ENCODE measurements around the gene KNG1. TPM values are rescaled to one million over a fixed set of nuclear protein-coding genes. Genes with fewer than 3 reads are reported as not detected.

Gene KNG1
- total and polyA plus RNA-seq, 5 donors from 2014 or later, result not detected

DNA sequence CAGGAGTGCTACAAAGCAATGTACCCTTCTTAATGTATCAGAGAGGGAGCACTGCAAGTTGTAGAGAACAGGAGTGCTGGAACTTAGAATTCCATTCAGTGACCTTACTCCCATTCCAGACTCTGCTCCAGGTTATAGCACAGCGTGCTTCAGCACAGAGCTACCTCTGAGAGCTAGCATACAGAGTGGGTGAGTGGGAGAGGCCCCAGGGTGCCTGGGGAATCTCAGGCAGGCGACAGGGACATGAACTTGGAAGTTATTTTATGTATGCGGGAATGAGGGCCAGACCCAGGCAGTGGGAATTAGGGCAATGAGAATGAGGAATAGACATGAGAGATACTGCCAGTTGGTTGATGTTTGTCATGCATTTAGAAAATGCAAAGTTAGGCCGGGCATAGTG is 3.7 kb upstream of the KNG1 start:
- no peaks in the 10 kb centered on the region for H3K9me3 ChIP-seq (ENCODE audit: control insufficient read depth in 2 of 2, low read length in 2 of 2)
- H3K27me3 Mint-ChIP-seq, result peaks cover 29% of the 10 kb centered on the region
- DNase-seq (no peak), ATAC-seq (ENCODE audit: low read depth in 2 of 2) (no peak)
- H3K27ac Mint-ChIP-seq, result no peak overlapping the region
- no peak overlapping the region for H3K27ac ChIP-seq (ENCODE audit: insufficient read depth, low read length, poor library complexity, severe bottlenecking)
- H3K4me3 ChIP-seq (ENCODE audit: low read depth, low read length), result no peak overlapping the region
- H3K9me3 Mint-ChIP-seq, result peaks cover 0 to 1% (median 0%) of the 10 kb centered on the region in 7 donors
- no peak overlapping the region for H3K4me3 Mint-ChIP-seq
- no peaks in the 10 kb centered on the region for H3K36me3 Mint-ChIP-seq
- H3K36me3 ChIP-seq (ENCODE audit: control insufficient read depth, insufficient read depth, low read length), result no peaks in the 10 kb centered on the region
- H3K4me1 ChIP-seq (ENCODE audit: control insufficient read depth, insufficient read depth, low read length, poor library complexity, severe bottlenecking), result no peaks in the 10 kb centered on the region
- peaks cover 4% of the 10 kb centered on the region for H3K27me3 ChIP-seq (ENCODE audit: control insufficient read depth, insufficient read depth, low read length)
- H3K4me1 Mint-ChIP-seq, result no peaks in the 10 kb centered on the region

DNA sequence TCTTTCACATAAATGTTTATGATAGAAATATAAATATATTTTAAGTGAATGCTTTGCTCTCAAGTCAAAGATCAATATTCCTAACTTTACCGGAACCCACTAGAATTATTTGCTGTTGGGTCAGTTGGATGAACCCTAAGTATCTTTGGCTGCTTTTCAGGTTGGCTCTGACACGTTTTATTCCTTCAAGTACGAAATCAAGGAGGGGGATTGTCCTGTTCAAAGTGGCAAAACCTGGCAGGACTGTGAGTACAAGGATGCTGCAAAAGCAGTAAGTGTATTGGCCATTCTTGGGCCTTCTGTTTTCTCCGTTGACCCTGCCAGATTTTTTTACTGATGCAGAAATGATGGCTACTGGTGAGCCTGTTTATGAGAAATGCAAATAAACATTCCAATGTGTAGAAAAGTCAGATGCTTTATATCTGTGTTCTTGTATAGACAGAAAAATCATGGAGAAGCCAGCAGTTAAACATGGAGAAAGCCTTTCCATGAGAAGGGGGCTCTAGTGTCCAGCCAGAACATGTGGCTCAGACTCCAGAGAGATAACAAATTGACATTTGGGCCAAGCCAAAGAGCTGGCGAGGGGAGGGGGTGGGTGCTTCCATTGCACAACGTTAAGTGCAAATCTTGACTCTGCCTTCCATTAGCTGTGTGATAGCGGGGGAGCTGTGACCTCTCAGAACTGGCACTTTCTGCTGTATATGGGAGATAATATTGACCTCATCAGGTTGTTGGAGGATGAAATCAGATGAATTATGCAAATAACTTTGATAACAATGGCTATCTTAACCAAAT is 3.0 kb downstream of the KNG1 start:
- H3K4me1 Mint-ChIP-seq, result no peaks in the 10 kb centered on the region
- no peak for ATAC-seq (ENCODE audit: low read depth in 2 of 2)
- no peaks in the 10 kb centered on the region for H3K4me1 ChIP-seq (ENCODE audit: control insufficient read depth, insufficient read depth, low read length, poor library complexity, severe bottlenecking)
- no peaks in the 10 kb centered on the region for H3K9me3 ChIP-seq (ENCODE audit: control insufficient read depth in 2 of 2, low read length in 2 of 2)
- H3K4me3 ChIP-seq (ENCODE audit: low read depth, low read length), result no peak overlapping the region
- peak overlapping the region in 1 of 3 donors; percentile 20 for H3K27ac Mint-ChIP-seq
- no peak overlapping the region for H3K27ac ChIP-seq (ENCODE audit: insufficient read depth, low read length, poor library complexity, severe bottlenecking)
- no peaks in the 10 kb centered on the region for H3K9me3 Mint-ChIP-seq
- H3K27me3 ChIP-seq (ENCODE audit: control insufficient read depth, insufficient read depth, low read length), result no peaks in the 10 kb centered on the region
- H3K4me3 Mint-ChIP-seq, result no peak overlapping the region
- DNase-seq, result no peak
- no peaks in the 10 kb centered on the region for H3K36me3 ChIP-seq (ENCODE audit: control insufficient read depth, insufficient read depth, low read length)
- H3K27me3 Mint-ChIP-seq, result peaks cover 8% of the 10 kb centered on the region
- H3K36me3 Mint-ChIP-seq, result no peaks in the 10 kb centered on the region

DNA sequence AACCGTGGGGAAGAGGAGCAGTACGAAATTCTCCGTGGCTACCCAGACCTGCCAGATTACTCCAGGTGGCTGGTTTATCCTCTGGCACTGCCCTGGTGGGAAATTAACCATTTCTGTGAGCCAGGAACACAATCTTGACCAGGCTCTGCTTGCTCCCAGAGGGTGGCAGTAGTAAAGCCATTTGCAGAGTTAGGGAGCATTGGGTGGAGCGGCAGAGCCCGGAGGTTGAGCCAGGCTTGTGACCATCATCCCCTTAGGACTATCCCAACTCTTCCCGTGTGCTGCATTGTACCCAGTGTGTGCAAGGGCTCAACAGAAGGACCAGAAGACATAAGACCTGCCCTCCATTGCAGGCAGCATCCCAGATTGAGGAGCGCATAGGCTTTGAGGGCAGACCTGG is 5.3 kb downstream of the KNG1 start:
- Mint-ChIP-seq H3K27me3 (peaks cover 7% of the 10 kb centered on the region), H3K27ac (no peak overlapping the region), H3K36me3 (no peaks in the 10 kb centered on the region), H3K9me3 (no peaks in the 10 kb centered on the region), H3K4me3 (no peak overlapping the region), H3K4me1 (no peaks in the 10 kb centered on the region)
- Histone ChIP-seq H3K4me1 (ENCODE audit: control insufficient read depth, insufficient read depth, low read length, poor library complexity, severe bottlenecking) (no peaks in the 10 kb centered on the region), H3K27me3 (ENCODE audit: control insufficient read depth, insufficient read depth, low read length) (no peaks in the 10 kb centered on the region), H3K27ac (ENCODE audit: insufficient read depth, low read length, poor library complexity, severe bottlenecking) (no peak overlapping the region), H3K4me3 (ENCODE audit: low read depth, low read length) (no peak overlapping the region), H3K9me3 (ENCODE audit: control insufficient read depth in 2 of 2, low read length in 2 of 2) (no peaks in the 10 kb centered on the region), H3K36me3 (ENCODE audit: control insufficient read depth, insufficient read depth, low read length) (no peaks in the 10 kb centered on the region)
- no peak for ATAC-seq (ENCODE audit: low read depth in 2 of 2)
- no peak for DNase-seq

DNA sequence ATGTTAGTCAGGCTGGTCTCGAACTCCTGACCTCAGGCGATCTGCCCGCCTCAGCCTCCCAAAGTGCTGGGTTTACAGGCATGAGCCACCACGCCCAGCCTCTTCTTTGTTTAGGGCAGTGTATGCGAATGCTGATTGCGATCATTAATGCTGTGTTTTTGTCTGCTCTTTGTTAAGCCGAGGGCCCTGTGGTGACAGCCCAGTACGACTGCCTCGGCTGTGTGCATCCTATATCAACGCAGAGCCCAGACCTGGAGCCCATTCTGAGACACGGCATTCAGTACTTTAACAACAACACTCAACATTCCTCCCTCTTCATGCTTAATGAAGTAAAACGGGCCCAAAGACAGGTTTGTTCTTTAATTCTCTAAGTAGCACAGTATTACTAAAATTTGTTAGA is 7.8 kb downstream of the KNG1 start:
- Histone ChIP-seq H3K4me1 (ENCODE audit: control insufficient read depth, insufficient read depth, low read length, poor library complexity, severe bottlenecking) (no peaks in the 10 kb centered on the region), H3K36me3 (ENCODE audit: control insufficient read depth, insufficient read depth, low read length) (no peaks in the 10 kb centered on the region), H3K27ac (ENCODE audit: insufficient read depth, low read length, poor library complexity, severe bottlenecking) (no peak overlapping the region), H3K4me3 (ENCODE audit: low read depth, low read length) (no peak overlapping the region), H3K9me3 (ENCODE audit: control insufficient read depth in 2 of 2, low read length in 2 of 2) (no peaks in the 10 kb centered on the region), H3K27me3 (ENCODE audit: control insufficient read depth, insufficient read depth, low read length) (peaks cover 3% of the 10 kb centered on the region)
- DNase-seq (no peak), ATAC-seq (ENCODE audit: low read depth in 2 of 2) (no peak)
- Mint-ChIP-seq H3K4me1 (no peaks in the 10 kb centered on the region), H3K27ac (no peak overlapping the region), H3K36me3 (no peaks in the 10 kb centered on the region), H3K9me3 (no peaks in the 10 kb centered on the region), H3K4me3 (no peak overlapping the region), H3K27me3 (peaks cover 4% of the 10 kb centered on the region)

DNA sequence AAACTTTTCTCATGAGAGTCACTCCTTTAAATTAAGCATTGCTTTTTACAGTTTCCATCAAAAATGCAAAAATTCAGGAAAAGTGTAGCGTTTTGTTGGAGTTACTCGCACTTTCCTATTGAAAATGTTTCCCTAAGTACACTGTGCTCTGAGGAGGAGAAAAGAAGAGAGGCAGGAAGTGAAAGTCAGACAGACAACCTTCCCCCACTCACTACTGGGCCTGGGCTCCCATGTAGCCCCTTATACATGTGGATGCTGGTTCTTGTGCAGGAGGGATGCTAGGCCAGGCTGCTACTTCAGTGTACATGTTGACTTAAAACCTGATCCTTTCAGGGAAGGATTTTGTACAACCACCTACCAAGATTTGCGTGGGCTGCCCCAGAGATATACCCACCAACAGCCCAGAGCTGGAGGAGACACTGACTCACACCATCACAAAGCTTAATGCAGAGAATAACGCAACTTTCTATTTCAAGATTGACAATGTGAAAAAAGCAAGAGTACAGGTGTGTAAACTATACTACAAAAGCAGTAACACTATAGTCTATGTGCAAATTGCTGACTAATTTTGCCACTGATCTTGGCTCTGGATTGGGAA is 15.1 kb downstream of the KNG1 start:
- Mint-ChIP-seq H3K27me3 (peaks cover 15% of the 10 kb centered on the region), H3K27ac (no peak overlapping the region)
- no peaks in the 10 kb centered on the region for H3K4me1 ChIP-seq (ENCODE audit: control insufficient read depth, insufficient read depth, low read length, poor library complexity, severe bottlenecking)

DNA sequence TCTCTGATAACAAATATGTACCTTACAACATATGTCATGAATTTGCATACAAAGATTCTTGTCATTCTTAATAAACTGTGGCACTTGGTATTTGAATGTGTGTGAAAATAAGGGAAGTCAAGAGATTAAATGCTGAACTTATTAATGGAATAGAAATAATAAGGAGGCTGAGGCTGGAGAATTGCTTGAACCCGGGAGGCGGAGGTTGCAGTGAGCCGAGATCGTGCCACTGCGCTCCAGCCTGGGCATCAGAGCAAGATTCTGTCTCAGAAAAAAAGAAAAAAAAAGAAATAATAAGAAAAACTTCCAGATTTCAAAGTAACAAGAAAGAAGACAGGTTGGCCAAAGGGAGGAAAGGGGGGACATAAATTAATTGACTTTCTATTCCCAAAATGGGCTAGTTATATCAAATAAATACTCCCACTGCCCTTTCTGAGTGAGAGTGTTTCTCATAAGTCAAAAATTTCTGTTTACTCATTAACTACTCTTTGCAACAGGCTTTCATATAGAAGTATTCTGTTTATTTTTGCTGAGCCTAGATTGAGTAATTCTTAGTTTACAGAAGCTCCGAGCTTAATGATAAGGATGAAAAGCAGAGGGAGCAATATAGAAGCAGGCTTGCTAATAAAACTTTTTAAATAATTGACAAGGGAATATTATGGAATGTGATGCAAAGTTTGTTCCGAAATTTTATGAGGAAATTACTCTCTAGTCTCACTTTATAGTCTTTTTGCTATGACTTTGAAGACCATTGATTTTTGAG is 25.6 kb downstream of the KNG1 start:
- Histone ChIP-seq H3K27ac (ENCODE audit: insufficient read depth, low read length, poor library complexity, severe bottlenecking) (no peak overlapping the region), H3K4me3 (ENCODE audit: low read depth, low read length) (no peak overlapping the region), H3K36me3 (ENCODE audit: control insufficient read depth, insufficient read depth, low read length) (no peaks in the 10 kb centered on the region), H3K4me1 (ENCODE audit: control insufficient read depth, insufficient read depth, low read length, poor library complexity, severe bottlenecking) (no peaks in the 10 kb centered on the region), H3K27me3 (ENCODE audit: control insufficient read depth, insufficient read depth, low read length) (no peaks in the 10 kb centered on the region), H3K9me3 (ENCODE audit: control insufficient read depth in 2 of 2, low read length in 2 of 2) (no peaks in the 10 kb centered on the region)
- Mint-ChIP-seq H3K9me3 (peaks cover 0 to 1% (median 0%) of the 10 kb centered on the region in 7 donors), H3K36me3 (peaks cover 10% of the 10 kb centered on the region), H3K27me3 (peaks cover 4% of the 10 kb centered on the region), H3K27ac (peak overlapping the region in 1 of 3 donors; percentile 1), H3K4me3 (no peak overlapping the region), H3K4me1 (peaks cover 0 to 4% (median 0%) of the 10 kb centered on the region in 4 donors)
- ATAC-seq (ENCODE audit: low read depth in 2 of 2) (no peak), DNase-seq (no peak)

More for the DNA sequence above, 15.1 kb downstream of the KNG1 start:
- H3K36me3 ChIP-seq (ENCODE audit: control insufficient read depth, insufficient read depth, low read length), result no peaks in the 10 kb centered on the region
- ATAC-seq (ENCODE audit: low read depth in 2 of 2) (no peak), DNase-seq (no peak)
- Mint-ChIP-seq H3K9me3 (peaks cover 0 to 1% (median 0%) of the 10 kb centered on the region in 7 donors), H3K36me3 (peaks cover 3% of the 10 kb centered on the region), H3K4me1 (peaks cover 0 to 4% (median 0%) of the 10 kb centered on the region in 4 donors), H3K4me3 (no peak overlapping the region)
- peaks cover 3% of the 10 kb centered on the region for H3K27me3 ChIP-seq (ENCODE audit: control insufficient read depth, insufficient read depth, low read length)
- no peak overlapping the region for H3K27ac ChIP-seq (ENCODE audit: insufficient read depth, low read length, poor library complexity, severe bottlenecking)
- no peaks in the 10 kb centered on the region for H3K9me3 ChIP-seq (ENCODE audit: control insufficient read depth in 2 of 2, low read length in 2 of 2)
- H3K4me3 ChIP-seq (ENCODE audit: low read depth, low read length), result no peak overlapping the region

DNA sequence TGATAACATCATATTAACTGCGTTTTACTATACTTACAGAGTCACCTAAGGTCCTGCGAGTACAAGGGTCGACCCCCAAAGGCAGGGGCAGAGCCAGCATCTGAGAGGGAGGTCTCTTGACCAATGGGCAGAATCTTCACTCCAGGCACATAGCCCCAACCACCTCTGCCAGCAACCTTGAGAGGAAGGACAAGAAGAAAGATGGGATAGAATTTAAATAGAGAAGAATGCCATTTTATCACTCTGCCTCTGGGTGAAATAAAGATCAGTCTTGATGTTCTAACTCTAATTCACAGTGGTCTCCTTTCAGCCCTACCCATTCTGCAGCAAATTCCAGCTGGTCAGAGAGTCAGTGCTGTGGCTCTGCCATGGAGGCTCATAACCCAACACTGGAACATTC is 26.5 kb downstream of the KNG1 start:
- no peak overlapping the region for H3K27ac Mint-ChIP-seq
- peaks cover 4% of the 10 kb centered on the region for H3K27me3 Mint-ChIP-seq
- Histone ChIP-seq H3K4me1 (ENCODE audit: control insufficient read depth, insufficient read depth, low read length, poor library complexity, severe bottlenecking) (no peaks in the 10 kb centered on the region), H3K27ac (ENCODE audit: insufficient read depth, low read length, poor library complexity, severe bottlenecking) (no peak overlapping the region), H3K4me3 (ENCODE audit: low read depth, low read length) (no peak overlapping the region), H3K9me3 (ENCODE audit: control insufficient read depth in 2 of 2, low read length in 2 of 2) (no peaks in the 10 kb centered on the region), H3K27me3 (ENCODE audit: control insufficient read depth, insufficient read depth, low read length) (no peaks in the 10 kb centered on the region), H3K36me3 (ENCODE audit: control insufficient read depth, insufficient read depth, low read length) (no peaks in the 10 kb centered on the region)
- DNase-seq (no peak), ATAC-seq (ENCODE audit: low read depth in 2 of 2) (no peak)
- peaks cover 0 to 4% (median 0%) of the 10 kb centered on the region in 4 donors for H3K4me1 Mint-ChIP-seq
- H3K36me3 Mint-ChIP-seq, result peaks cover 10% of the 10 kb centered on the region
- peaks cover 0 to 1% (median 0%) of the 10 kb centered on the region in 7 donors for H3K9me3 Mint-ChIP-seq
- no peak overlapping the region for H3K4me3 Mint-ChIP-seq

Data from CD4-positive, CD25-positive, alpha-beta regulatory T cell (primary cell).